Ovary (tissue), 9 donors: Measurements from ENCODE around the gene NUAK1. TPM values are rescaled to one million over a fixed set of nuclear protein-coding genes. Genes with fewer than 3 reads are reported as not detected.

Experiments used
- DNase-seq, 5 donors: peaks; one replicate each; pipeline ENCODE4 v3.0.0-alpha.2; 2019 to 2020
- H3K27ac ChIP-seq, 2 donors: fragments of 200-600 bp; one replicate each; pipeline versions ENCODE4 v1.5.1 to v1.8.0; 2019 to 2022
- H3K27me3 ChIP-seq: fragments of 200-600 bp; one replicate; pipeline ENCODE4 v1.8.0; 2022
- H3K36me3 ChIP-seq: fragments of 200-600 bp; sonication (generic); one replicate; pipeline ENCODE4 v1.5.1; 2019
- H3K4me1 ChIP-seq: one replicate; pipeline ENCODE4 v1.8.1; 2013; ENCODE audit warnings: mild to moderate bottlenecking, moderate library complexity; ENCODE audit not compliant: insufficient read depth
- H3K4me3 ChIP-seq: fragments of 200-600 bp; sonication (generic); one replicate; pipeline ENCODE4 v1.5.1; 2017
- H3K9me3 ChIP-seq, 2 donors: fragments of 200-600 bp in 1 of 2; sonication (generic) in 1 of 2; one replicate each; pipeline versions ENCODE4 v1.5.1 to v1.8.1; 2013 to 2019; ENCODE audit warnings: mild to moderate bottlenecking in 1 of 2, moderate library complexity in 1 of 2
- CTCF ChIP-seq, 3 donors: fragments of 450-650 bp in 2 of 3; fragments of 200-600 bp in 1 of 3; IDR thresholded peaks; one replicate each; pipeline versions ENCODE4 v1.5.1 to v1.8.0; 2016 to 2022; ENCODE audit warnings: antibody characterized with exemption in 3 of 3, mild to moderate bottlenecking in 1 of 3
- EP300 ChIP-seq: sonication (generic); formaldehyde crosslinking; IDR thresholded peaks from one replicate; pipeline ENCODE4 v1.6.1; 2017; ENCODE audit warnings: antibody characterized with exemption
- POLR2A ChIP-seq: fragments of 450-650 bp; IDR thresholded peaks from one replicate; pipeline ENCODE4 v1.6.1; 2017; ENCODE audit warnings: antibody characterized with exemption, mild to moderate bottlenecking, moderate library complexity
- WGBS, 3 donors: extraction: QIAGEN DNeasy Blood & Tissue Kit in 1 of 3; methylation state at CpG; one replicate each; pipeline versions ENCODE4 v1.1.5 to v1.1.7; 2013 to 2017; 5-methylcytosine and 5-hydroxymethylcytosine counted together
- intact Hi-C, 4 donors: fragments of 100-400 bp; cut with DNase I; formaldehyde crosslinking; loops; one replicate each; pipeline versions ENCODE4 v1.11.0 to v1.15.1; 2022 to 2023
- polyA plus RNA-seq, 2 donors: library from polyadenylated mRNA; stranded (reverse); fragments of 200-250 nt in 1 of 2; fragments of 350-450 nt in 1 of 2; fragmentation: Illumina TruSeq in 1 of 2; extraction: RNeasy Lipid Tissue Mini Kit (QIAGEN cat#74804) in 1 of 2; gene quantifications; one replicate each; pipeline ENCODE4 v1.2.3, GENCODE V29; 2013 to 2014
- total RNA-seq, 7 donors: library from RNA; depleted of rRNA in 2 of 7; stranded (reverse); fragments of >200 nt in 2 of 7; fragmentation: NEBNext Ultra II Directional in 3 of 7; extraction: Animal tissue kit (Norgen Biotek cat#: 25700) in 3 of 7; gene quantifications; one replicate each; pipeline versions ENCODE4 v1.1.0 to v1.2.4, GENCODE V29; 2016 to 2023
- donor health status: DM: no; HTN: no; CAD: no; lungs with moderate emphysema.
- donor health status: DM: no; HTN: no; CAD: no.
- donor health status: Bipolar disorder and iron deficiency.
- donor health status: DM: yes; HTN: yes; CAD: no.
- donor health status: DM: no; HTN: no; CAD: no.
- donor health status: DM: yes; HTN: yes; CAD: no.

Gene NUAK1
- total and polyA plus RNA-seq, 9 donors: 2.8 to 22.2 (median 12.0) TPM

DNA sequence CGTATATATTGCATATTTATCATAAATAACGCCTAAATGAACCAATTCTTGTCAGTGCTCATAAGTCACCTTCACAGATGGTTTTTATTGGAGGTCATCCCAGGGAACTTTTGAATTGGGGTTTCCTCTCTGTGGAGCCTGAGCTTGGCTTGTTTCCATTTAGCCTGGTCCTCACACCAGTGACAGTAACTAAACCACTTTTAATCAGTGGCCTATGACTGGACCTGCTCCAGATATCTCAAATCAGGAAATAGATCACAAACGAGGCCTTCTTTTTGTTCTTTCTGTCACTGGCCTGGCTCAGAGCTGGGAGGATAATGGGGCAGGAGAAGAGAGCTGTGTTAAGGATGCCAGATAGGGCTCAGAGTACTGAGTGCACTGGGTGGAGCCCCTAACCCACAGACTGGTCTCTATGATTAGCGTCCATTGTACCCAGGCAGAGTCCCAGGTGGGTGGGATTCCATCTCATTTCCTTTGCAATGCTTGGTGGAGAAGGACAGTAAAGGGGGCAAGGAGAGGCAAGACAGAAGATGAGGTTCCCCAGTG is 92.4 kb downstream of the NUAK1 start:
- intact Hi-C loops: no loop called here
- Histone ChIP-seq H3K4me3 (no peak overlapping the region), H3K4me1 (no peaks in the 10 kb centered on the region), H3K36me3 (no peaks in the 10 kb centered on the region), H3K27me3 (no peaks in the 10 kb centered on the region), H3K27ac (no peak overlapping the region), H3K9me3 (no peaks in the 10 kb centered on the region)
- 86 to 87% (median 86%) methylated on average over 4 of the region's 4 CpGs for WGBS, 3 donors
- TF ChIP-seq EP300: no peak
- no peak for TF ChIP-seq POLR2A
- TF ChIP-seq CTCF (IDR thresholded peaks at IDR 0.05): no peak
- no peak for DNase-seq

DNA sequence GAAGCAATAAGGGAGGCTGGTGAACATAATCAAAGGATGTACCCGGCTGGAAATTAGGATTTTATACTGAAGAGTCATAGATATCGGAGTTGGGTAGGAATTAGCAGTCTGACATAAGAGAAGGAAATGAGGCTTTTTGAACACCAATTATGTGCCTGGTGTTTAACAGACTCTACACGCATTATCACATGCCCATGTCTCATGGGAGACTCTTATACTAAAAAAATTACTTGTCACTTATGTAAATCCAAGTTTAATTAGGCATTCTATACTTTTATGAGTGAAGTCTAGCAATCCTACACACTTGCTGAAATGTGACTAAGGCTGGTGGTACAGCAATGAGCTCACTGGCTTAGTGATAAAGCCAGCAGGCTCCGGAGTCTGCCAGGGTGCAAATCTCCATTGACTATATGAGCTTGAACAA is 93.5 kb downstream of the NUAK1 start:
- no peak for DNase-seq
- intact Hi-C loops: no loop called here

DNA sequence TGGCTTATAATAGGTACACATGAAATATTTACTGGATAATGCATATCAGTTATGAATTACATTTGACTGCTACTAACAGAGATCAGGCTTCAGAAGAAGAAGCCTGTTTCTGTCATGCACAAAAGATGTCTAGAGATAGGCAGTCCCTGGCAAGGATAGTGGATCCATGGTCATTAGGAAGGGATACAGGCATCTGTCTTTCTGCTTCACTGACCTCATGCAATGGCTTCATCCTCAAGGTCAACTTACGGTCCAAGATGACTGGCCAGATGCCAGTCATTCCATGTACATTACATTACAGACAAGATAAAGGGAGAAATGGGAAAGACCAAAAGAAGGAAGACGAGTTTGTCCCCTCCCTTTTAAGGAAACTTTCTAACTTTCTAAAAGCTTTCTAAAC is 94.0 kb downstream of the NUAK1 start:
- DNase-seq: no peak
- 36 to 37% (median 36%) methylated on average over 2 of the region's 2 CpGs for WGBS, 3 donors
- TF ChIP-seq POLR2A: no peak
- TF ChIP-seq EP300: no peak
- TF ChIP-seq CTCF (IDR thresholded peaks at IDR 0.05): no peak
- intact Hi-C loops: no loop called here
- no peaks in the 10 kb centered on the region for H3K9me3 ChIP-seq
- H3K4me3 ChIP-seq: no peak overlapping the region
- H3K4me1 ChIP-seq: no peaks in the 10 kb centered on the region
- no peaks in the 10 kb centered on the region for H3K36me3 ChIP-seq
- no peak overlapping the region for H3K27ac ChIP-seq
- H3K27me3 ChIP-seq: no peaks in the 10 kb centered on the region

More for the DNA sequence above, 93.5 kb downstream of the NUAK1 start:
- Histone ChIP-seq H3K9me3 (no peaks in the 10 kb centered on the region), H3K4me3 (no peak overlapping the region), H3K36me3 (no peaks in the 10 kb centered on the region), H3K4me1 (no peaks in the 10 kb centered on the region), H3K27ac (no peak overlapping the region), H3K27me3 (no peaks in the 10 kb centered on the region)
- WGBS, 3 donors: 79 to 85% (median 83%) methylated on average over 4 of the region's 4 CpGs
- TF ChIP-seq POLR2A (no peak), EP300 (no peak), CTCF (IDR thresholded peaks at IDR 0.05) (no peak)

GRCh38 chr12:106042037-106042436 is 96.7 kb downstream of the NUAK1 start:
- no peak overlapping the region for H3K4me3 ChIP-seq
- H3K27me3 ChIP-seq: no peaks in the 10 kb centered on the region
- no peaks in the 10 kb centered on the region for H3K9me3 ChIP-seq
- no peak for TF ChIP-seq EP300
- TF ChIP-seq CTCF (IDR thresholded peaks at IDR 0.05): no peak
- H3K36me3 ChIP-seq: no peaks in the 10 kb centered on the region
- no peak for DNase-seq
- intact Hi-C loops: no loop called here
- H3K27ac ChIP-seq: no peak overlapping the region
- 80 to 83% (median 82%) methylated on average over 4 of the region's 4 CpGs for WGBS, 3 donors
- H3K4me1 ChIP-seq: no peaks in the 10 kb centered on the region
